HG03469 (cell line): ENCODE results near the gene RHBDF2.

Source experiments
- ATAC-seq: cut with Tn5 transposase; IDR thresholded peaks from one replicate; pipeline ENCODE4 v1.9.1; 2021; ENCODE audit warnings: mild to moderate bottlenecking, moderate library complexity, moderate number of reproducible peaks; ENCODE audit not compliant: unreplicated experiment

RHBDF2 gene

GRCh38 chr17:76421044-76421407 is 80.2 kb downstream of the RHBDF2 start:
- no peak for ATAC-seq
